Measurements from ENCODE around the gene PCNX2. TPM values are rescaled to one million over a fixed set of nuclear protein-coding genes. Genes with fewer than 3 reads are reported as not detected.

PCNX2 gene
- total and polyA plus RNA-seq, 2 of the 8 experiments (the other 6 are each of a cell fraction or from before 2014, with no cell fraction given): 46.1 to 57.6 TPM

GRCh38 chr1:233170741-233171140, 124.8 kb downstream of the PCNX2 start (continued):
- TF ChIP-seq PHF8 (conservative IDR thresholded peaks at IDR 0.05; ENCODE audit: low read depth, low read length) (no peak), GTF2F1 (IDR thresholded peaks at IDR 0.05; ENCODE audit: borderline replicate concordance, low read depth, low read length) (no peak)
